ENCODE results near the gene GSS. TPM values are rescaled to one million over a fixed set of nuclear protein-coding genes. Genes with fewer than 3 reads are reported as not detected.

The GSS gene
- total RNA-seq, 2 donors from 2014 or later, result 36.5 to 40.5 TPM

DNA sequence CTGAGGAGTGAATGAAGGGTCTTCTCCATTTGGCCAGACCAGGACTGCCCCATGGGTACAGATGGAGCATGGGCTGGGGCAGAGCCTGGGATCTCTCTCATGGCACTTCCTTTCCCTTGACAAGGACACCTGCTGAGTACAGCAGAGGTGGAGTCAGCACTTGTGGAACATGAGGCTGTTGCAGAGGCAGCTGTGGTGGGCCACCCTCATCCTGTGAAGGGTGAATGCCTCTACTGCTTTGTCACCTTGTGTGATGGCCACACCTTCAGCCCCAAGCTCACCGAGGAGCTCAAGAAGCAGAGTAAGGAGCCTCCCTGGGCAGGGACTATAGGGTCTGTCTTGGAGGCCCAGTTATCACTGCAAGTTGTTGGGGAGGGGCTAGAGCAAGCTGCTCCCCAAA lies 29.6 kb downstream of the GSS start:
- ATAC-seq (ENCODE audit: insufficient number of reproducible peaks, low FRiP score, low read depth) (no peak), DNase-seq (ENCODE audit: low spot score) (no peak)
- Histone ChIP-seq H3K36me3 (peaks cover 40% of the 10 kb centered on the region), H3K4me1 (ENCODE audit: control insufficient read depth in 1 of 2, low read depth in 2 of 2) (peaks cover 9 to 35% of the 10 kb centered on the region in 2 donors), H3K4me3 (no peak overlapping the region), H3K27me3 (replicated peaks; ENCODE audit: insufficient read depth) (no peaks in the 10 kb centered on the region), H3K9me3 (no peaks in the 10 kb centered on the region), H3K27ac (no peak overlapping the region)
- TF ChIP-seq, protein P1, sequence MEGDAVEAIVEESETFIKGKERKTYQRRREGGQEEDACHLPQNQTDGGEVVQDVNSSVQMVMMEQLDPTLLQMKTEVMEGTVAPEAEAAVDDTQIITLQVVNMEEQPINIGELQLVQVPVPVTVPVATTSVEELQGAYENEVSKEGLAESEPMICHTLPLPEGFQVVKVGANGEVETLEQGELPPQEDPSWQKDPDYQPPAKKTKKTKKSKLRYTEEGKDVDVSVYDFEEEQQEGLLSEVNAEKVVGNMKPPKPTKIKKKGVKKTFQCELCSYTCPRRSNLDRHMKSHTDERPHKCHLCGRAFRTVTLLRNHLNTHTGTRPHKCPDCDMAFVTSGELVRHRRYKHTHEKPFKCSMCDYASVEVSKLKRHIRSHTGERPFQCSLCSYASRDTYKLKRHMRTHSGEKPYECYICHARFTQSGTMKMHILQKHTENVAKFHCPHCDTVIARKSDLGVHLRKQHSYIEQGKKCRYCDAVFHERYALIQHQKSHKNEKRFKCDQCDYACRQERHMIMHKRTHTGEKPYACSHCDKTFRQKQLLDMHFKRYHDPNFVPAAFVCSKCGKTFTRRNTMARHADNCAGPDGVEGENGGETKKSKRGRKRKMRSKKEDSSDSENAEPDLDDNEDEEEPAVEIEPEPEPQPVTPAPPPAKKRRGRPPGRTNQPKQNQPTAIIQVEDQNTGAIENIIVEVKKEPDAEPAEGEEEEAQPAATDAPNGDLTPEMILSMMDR (IDR thresholded peaks at IDR 0.05), result no peak

DNA sequence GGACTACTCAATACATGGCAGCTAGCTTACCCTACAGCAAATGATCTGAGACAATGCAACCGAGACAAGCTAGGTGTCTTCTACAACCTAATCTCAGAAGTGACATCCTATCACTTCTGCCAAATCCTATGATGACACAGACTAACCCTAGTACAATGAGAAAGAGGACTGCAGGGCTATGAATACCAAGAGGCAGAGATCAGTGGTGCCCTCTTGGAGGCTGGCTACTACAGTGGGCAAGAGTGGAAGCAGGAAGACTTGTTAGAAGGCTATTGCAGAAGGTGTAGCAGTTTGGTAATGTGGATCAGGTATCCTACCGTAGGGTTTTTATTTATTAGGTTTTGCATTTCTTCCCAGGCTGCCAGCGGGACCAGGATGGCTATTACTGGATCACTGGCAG lies 30.3 kb downstream of the GSS start:
- Histone ChIP-seq H3K36me3 (peaks cover 40% of the 10 kb centered on the region), H3K27ac (no peak overlapping the region), H3K4me1 (ENCODE audit: control insufficient read depth in 1 of 2, low read depth in 2 of 2) (peaks cover 9 to 35% of the 10 kb centered on the region in 2 donors)

DNA sequence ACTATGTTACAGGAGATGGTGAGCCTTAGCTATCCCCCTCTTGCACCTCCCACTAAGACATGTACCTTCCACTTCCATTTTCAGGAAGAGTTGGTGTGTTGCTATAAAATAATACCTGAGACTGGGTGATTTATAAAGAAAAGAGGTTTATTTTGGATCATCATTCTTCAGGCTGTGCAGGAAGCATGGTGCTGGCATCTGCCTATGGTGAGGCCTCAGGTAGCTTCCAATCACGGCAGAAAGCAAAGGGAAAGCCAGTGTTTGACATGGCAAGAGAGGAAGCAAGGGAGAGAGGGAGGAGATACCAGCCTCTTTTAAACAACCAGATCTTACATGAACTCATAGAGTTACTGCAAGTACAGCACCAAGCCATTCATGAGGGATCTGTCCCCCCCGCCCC lies 32.2 kb downstream of the GSS start:
- Histone ChIP-seq H3K36me3 (peaks cover 27% of the 10 kb centered on the region), H3K27ac (peak overlapping the region; percentile 31 to 51), H3K27me3 (replicated peaks; ENCODE audit: insufficient read depth) (no peaks in the 10 kb centered on the region), H3K9me3 (no peaks in the 10 kb centered on the region), H3K4me1 (ENCODE audit: control insufficient read depth in 1 of 2, low read depth in 2 of 2) (peaks cover 9 to 35% of the 10 kb centered on the region in 2 donors), H3K4me3 (no peak overlapping the region)
- DNase-seq (ENCODE audit: low spot score) (no peak), ATAC-seq (ENCODE audit: insufficient number of reproducible peaks, low FRiP score, low read depth) (no peak)
- TF ChIP-seq, protein P1 (IDR thresholded peaks at IDR 0.05), result no peak

More for the DNA sequence above, 30.3 kb downstream of the GSS start:
- DNase-seq (ENCODE audit: low spot score) (no peak), ATAC-seq (ENCODE audit: insufficient number of reproducible peaks, low FRiP score, low read depth) (no peak)
- TF ChIP-seq, protein P1 (IDR thresholded peaks at IDR 0.05), result no peak
- H3K9me3 ChIP-seq, result no peaks in the 10 kb centered on the region
- H3K27me3 ChIP-seq (replicated peaks; ENCODE audit: insufficient read depth), result no peaks in the 10 kb centered on the region
- no peak overlapping the region for H3K4me3 ChIP-seq

DNA sequence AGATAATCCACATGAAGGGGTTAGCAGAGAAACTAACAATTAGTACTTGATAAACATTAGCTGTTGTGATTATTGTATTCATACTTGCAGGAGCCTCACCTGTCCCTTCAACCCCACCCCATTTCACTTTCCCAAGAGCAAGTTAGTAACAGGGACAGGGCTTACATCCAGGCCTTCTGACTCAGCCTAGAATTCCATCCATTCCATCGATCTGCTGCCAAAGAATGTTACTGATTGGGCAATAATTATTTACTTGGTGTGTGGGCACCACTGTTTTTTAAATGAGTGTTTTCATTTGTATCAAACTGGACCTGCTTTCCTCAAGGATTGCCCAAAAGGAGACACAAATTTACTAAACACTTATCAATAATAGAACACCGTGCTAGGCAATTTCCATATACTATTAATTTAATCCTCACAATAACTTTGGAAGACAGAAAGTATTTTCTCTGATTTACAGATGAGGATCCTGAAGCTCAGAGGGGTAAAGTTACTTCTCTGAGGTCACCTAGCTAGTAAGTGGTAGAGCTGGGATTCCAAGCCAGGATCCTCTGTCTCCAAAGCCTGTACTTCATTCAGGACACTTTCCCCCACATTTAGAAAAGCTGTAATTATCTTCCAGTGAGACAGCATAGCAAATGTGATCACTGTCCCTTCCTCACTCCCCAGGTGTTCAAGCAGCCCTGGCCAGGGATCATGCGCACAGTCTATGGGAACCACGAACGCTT lies 32.8 kb downstream of the GSS start:
- peaks cover 9 to 33% of the 10 kb centered on the region in 2 donors for H3K4me1 ChIP-seq (ENCODE audit: control insufficient read depth in 1 of 2, low read depth in 2 of 2)
- DNase-seq (ENCODE audit: low spot score) (peak; percentile 11), ATAC-seq (ENCODE audit: insufficient number of reproducible peaks, low FRiP score, low read depth) (peak; percentile 87)
- H3K36me3 ChIP-seq, result peaks cover 24% of the 10 kb centered on the region
- H3K9me3 ChIP-seq, result no peaks in the 10 kb centered on the region
- H3K27me3 ChIP-seq (replicated peaks; ENCODE audit: insufficient read depth), result no peaks in the 10 kb centered on the region
- no peak overlapping the region for H3K4me3 ChIP-seq
- TF ChIP-seq, protein P1 (IDR thresholded peaks at IDR 0.05), result no peak
- H3K27ac ChIP-seq, result peak overlapping the region; percentile 51 to 61

DNA sequence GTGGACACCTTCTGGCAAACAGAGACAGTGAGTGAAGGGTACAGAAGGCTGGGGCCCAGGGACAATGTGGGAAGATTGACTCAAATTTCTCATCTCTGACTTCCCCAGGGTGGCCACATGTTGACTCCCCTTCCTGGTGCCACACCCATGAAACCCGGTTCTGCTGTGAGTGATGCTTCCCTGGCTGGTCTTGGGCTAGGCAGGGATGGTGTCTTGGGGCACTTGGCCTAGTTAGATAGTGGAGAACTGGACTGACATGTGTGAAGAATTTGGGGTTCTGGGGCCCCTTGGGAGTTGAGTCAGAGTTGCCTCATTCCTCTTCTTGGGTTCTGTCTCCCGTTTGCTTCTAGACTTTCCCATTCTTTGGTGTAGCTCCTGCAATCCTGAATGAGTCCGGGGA lies 34.2 kb downstream of the GSS start:
- Histone ChIP-seq H3K4me3 (no peak overlapping the region), H3K9me3 (no peaks in the 10 kb centered on the region), H3K27ac (peak overlapping the region; percentile 51 to 61), H3K36me3 (peaks cover 16% of the 10 kb centered on the region), H3K4me1 (ENCODE audit: control insufficient read depth in 1 of 2, low read depth in 2 of 2) (peaks cover 9 to 19% of the 10 kb centered on the region in 2 donors), H3K27me3 (replicated peaks; ENCODE audit: insufficient read depth) (no peaks in the 10 kb centered on the region)
- ATAC-seq (ENCODE audit: insufficient number of reproducible peaks, low FRiP score, low read depth) (no peak), DNase-seq (ENCODE audit: low spot score) (no peak)
- TF ChIP-seq, protein P1 (IDR thresholded peaks at IDR 0.05), result no peak
